Psoas muscle (tissue), 8 donors: ENCODE measurements around the gene MEIS2. TPM values are rescaled to one million over a fixed set of nuclear protein-coding genes. Genes with fewer than 3 reads are reported as not detected.

Experiments used
- ATAC-seq, 4 donors: fragments of 200-7000 bp; cut with Tn5 transposase; one replicate each; pipeline ENCODE4 v1.9.1; 2020; ENCODE audit warnings: moderate library complexity in 3 of 4, mild to moderate bottlenecking in 2 of 4
- DNase-seq, 2 donors: peaks; one replicate each; pipeline ENCODE4 v3.0.0-alpha.2; 2020
- H3K27ac ChIP-seq: fragments of 200-600 bp; one replicate; pipeline ENCODE4 v1.8.0; 2022
- H3K27me3 ChIP-seq, 3 donors: fragments of 200-600 bp in 1 of 3; one replicate each; pipeline versions ENCODE4 v1.6.1 to v1.8.0; 2013 to 2022; ENCODE audit warnings: low read length in 2 of 3, mild to moderate bottlenecking in 2 of 3, moderate library complexity in 1 of 3; ENCODE audit not compliant: insufficient read depth in 3 of 3
- H3K36me3 ChIP-seq, 2 donors: fragments of 200-600 bp in 1 of 2; one replicate each; pipeline versions ENCODE4 v1.6.1 to v1.8.0; 2013 to 2022; ENCODE audit warnings: low read depth in 1 of 2, mild to moderate bottlenecking in 1 of 2, moderate library complexity in 1 of 2; ENCODE audit not compliant: insufficient read depth in 1 of 2
- H3K4me1 ChIP-seq: fragments of 200-600 bp; one replicate; pipeline ENCODE4 v1.8.0; 2022
- H3K4me3 ChIP-seq: fragments of 200-600 bp; one replicate; pipeline ENCODE4 v1.8.0; 2022; ENCODE audit warnings: mild to moderate bottlenecking
- H3K9me3 ChIP-seq: fragments of 200-600 bp; one replicate; pipeline ENCODE4 v1.8.0; 2022
- CTCF ChIP-seq: fragments of 200-600 bp; IDR thresholded peaks from one replicate; pipeline ENCODE4 v1.8.0; 2022; ENCODE audit warnings: antibody characterized with exemption
- WGBS, 3 donors: extraction: QIAGEN DNeasy Blood & Tissue Kit; methylation state at CpG; one replicate each; pipeline versions ENCODE4 v1.1.6 to v1.1.7; 2013; 5-methylcytosine and 5-hydroxymethylcytosine counted together
- intact Hi-C, 2 donors: fragments of 100-400 bp; cut with DNase I; formaldehyde crosslinking; loops; one replicate each; pipeline versions ENCODE4 v1.11.0 to v1.14.2; 2022
- polyA plus RNA-seq, 3 donors: library from polyadenylated mRNA; stranded (reverse); fragments of 200-250 nt; gene quantifications; one replicate each; pipeline ENCODE4 v1.2.3, GENCODE V29; 2013
- total RNA-seq, 4 donors: library from RNA; stranded (reverse); fragmentation: NEBNext Ultra II Directional in 2 of 4; extraction: Animal tissue kit (Norgen Biotek cat#: 25700) in 2 of 4; gene quantifications; one replicate each; pipeline versions ENCODE4 v1.2.1 to v1.2.4, GENCODE V29; 2021 to 2023
- donor health status: healthy with polysubstance abuse.
- donor health status: DM: no; HTN: no; CAD: no; lungs with moderate emphysema.
- donor health status: Bipolar disorder and iron deficiency.
- donor health status: healthy.
- donor health status: DM: yes; HTN: yes; CAD: no.
- donor health status: DM: no; HTN: no; CAD: no.
- donor health status: DM: no; HTN: no; CAD: no.
- donor health status: DM: yes; HTN: yes; CAD: no.

MEIS2 gene
- total and polyA plus RNA-seq, 7 donors: 0.42 to 24.3 (median 1.9) TPM

- H3K36me3 ChIP-seq: no peaks in the 10 kb centered on the region
- WGBS, 3 donors: 88 to 93% (median 92%) methylated on average over 3 of the region's 3 CpGs
- intact Hi-C loops: no loop called here
- no peak for DNase-seq
- ATAC-seq: no peak
- H3K4me1 ChIP-seq: no peaks in the 10 kb centered on the region
- TF ChIP-seq CTCF: no peak
- no peaks in the 10 kb centered on the region for H3K9me3 ChIP-seq
- H3K27me3 ChIP-seq: no peaks in the 10 kb centered on the region
- no peak overlapping the region for H3K27ac ChIP-seq
- H3K4me3 ChIP-seq: no peak overlapping the region
These were observed 127.6 kb downstream of the MEIS2 start for GRCh38 chr15:36972704-36973103.

GRCh38 chr15:36970522-36970921, 129.8 kb downstream of the MEIS2 start:
- ATAC-seq (no peak), DNase-seq (no peak)
- Histone ChIP-seq H3K27me3 (no peaks in the 10 kb centered on the region), H3K27ac (no peak overlapping the region), H3K36me3 (no peaks in the 10 kb centered on the region), H3K9me3 (no peaks in the 10 kb centered on the region), H3K4me3 (no peak overlapping the region), H3K4me1 (no peaks in the 10 kb centered on the region)
- no peak for TF ChIP-seq CTCF
- intact Hi-C loops: no loop called here
- 86 to 87% (median 87%) methylated on average over 5 of the region's 5 CpGs for WGBS, 3 donors

- Histone ChIP-seq H3K9me3 (no peaks in the 10 kb centered on the region), H3K4me1 (no peaks in the 10 kb centered on the region), H3K27ac (no peak overlapping the region), H3K36me3 (no peaks in the 10 kb centered on the region), H3K27me3 (no peaks in the 10 kb centered on the region), H3K4me3 (no peak overlapping the region)
- WGBS, 3 donors: 95 to 98% (median 96%) methylated on average over 4 of the region's 4 CpGs
- intact Hi-C loops: no loop called here
- TF ChIP-seq CTCF: no peak
- ATAC-seq (no peak), DNase-seq (no peak)
These were observed 132.4 kb downstream of the MEIS2 start for GRCh38 chr15:36967929-36968328.

- ATAC-seq: no peak
- H3K36me3 ChIP-seq: no peaks in the 10 kb centered on the region
- no peaks in the 10 kb centered on the region for H3K27me3 ChIP-seq
- no peak for TF ChIP-seq CTCF
- H3K4me1 ChIP-seq: no peaks in the 10 kb centered on the region
- H3K4me3 ChIP-seq: no peak overlapping the region
- intact Hi-C loops: no loop called here
- DNase-seq: no peak
- H3K9me3 ChIP-seq: no peaks in the 10 kb centered on the region
- H3K27ac ChIP-seq: no peak overlapping the region
These were observed 133.6 kb downstream of the MEIS2 start for GRCh38 chr15:36966708-36967107.

GRCh38 chr15:36965570-36966342, 134.6 kb downstream of the MEIS2 start:
- DNase-seq (no peak), ATAC-seq (no peak)
- TF ChIP-seq CTCF: no peak
- Histone ChIP-seq H3K4me3 (no peak overlapping the region), H3K9me3 (no peaks in the 10 kb centered on the region), H3K27me3 (no peaks in the 10 kb centered on the region), H3K27ac (no peak overlapping the region), H3K4me1 (no peaks in the 10 kb centered on the region), H3K36me3 (no peaks in the 10 kb centered on the region)
- intact Hi-C loops: no loop called here
- WGBS, 3 donors: 55 to 68% (median 65%) methylated on average over 4 of the region's 4 CpGs
